Activated B cell treated with CpG ODN at 0.5 μM for 24 hours (primary cell): ENCODE measurements around the gene MYO1E. TPM values are rescaled to one million over a fixed set of nuclear protein-coding genes. Genes with fewer than 3 reads are reported as not detected.

Experiments
- ATAC-seq: fragments of 200-7000 bp; cut with Tn5 transposase; one replicate; pipeline ENCODE4 v1.10.0; 2021; ENCODE audit warnings: low read depth, mild to moderate bottlenecking, moderate library complexity
- CTCF ChIA-PET: fragments of 350-600 bp; sonication (Branson Sonifier 250); formaldehyde crosslinking; loops from one replicate; lab custom pipeline; 2021; ENCODE audit warnings: antibody characterized with exemption; lab: Charles Lee
- POLR2A ChIA-PET: fragments of 350-600 bp; sonication (Branson Sonifier 250); formaldehyde crosslinking; loops from one replicate; lab custom pipeline; 2021; ENCODE audit warnings: antibody characterized with exemption; lab: Charles Lee
- DNase-seq: peaks from one replicate; pipeline ENCODE4 v3.0.0; 2022
- H3K27ac Mint-ChIP-seq: one replicate; pipeline ENCODE4 v1.8.0; 2020; ENCODE audit warnings: mixed read lengths
- H3K27me3 Mint-ChIP-seq: one replicate; pipeline ENCODE4 v1.8.0; 2021; ENCODE audit warnings: mixed read lengths
- H3K36me3 Mint-ChIP-seq: one replicate; pipeline ENCODE4 v1.8.0; 2021; ENCODE audit warnings: low read depth, mixed read lengths
- H3K4me1 Mint-ChIP-seq: one replicate; pipeline ENCODE4 v1.8.0; 2021; ENCODE audit warnings: mixed read lengths
- H3K4me3 Mint-ChIP-seq: one replicate; pipeline ENCODE4 v1.8.0; 2020; ENCODE audit warnings: mild to moderate bottlenecking, mixed read lengths
- H3K9me3 Mint-ChIP-seq: one replicate; pipeline ENCODE4 v1.8.0; 2020; ENCODE audit warnings: mixed read lengths
- intact Hi-C: fragments of 100-400 bp; cut with micrococcal nuclease; formaldehyde crosslinking; loops from one replicate; pipeline ENCODE4 v1.15.1; 2024
- total RNA-seq: library from RNA; stranded (reverse); gene quantifications from 2 replicates; pipeline ENCODE4 v1.2.3, GENCODE V29; 2022
- TF ChIP-seq, protein P1 (sequence below): fragments of 200-600 bp; IDR thresholded peaks from one replicate; pipeline ENCODE4 v1.8.0; 2022; ENCODE audit warnings: antibody characterized with exemption, mild to moderate bottlenecking

The MYO1E gene
- total RNA-seq, 1 donor from 2014 or later = 186 TPM

DNA sequence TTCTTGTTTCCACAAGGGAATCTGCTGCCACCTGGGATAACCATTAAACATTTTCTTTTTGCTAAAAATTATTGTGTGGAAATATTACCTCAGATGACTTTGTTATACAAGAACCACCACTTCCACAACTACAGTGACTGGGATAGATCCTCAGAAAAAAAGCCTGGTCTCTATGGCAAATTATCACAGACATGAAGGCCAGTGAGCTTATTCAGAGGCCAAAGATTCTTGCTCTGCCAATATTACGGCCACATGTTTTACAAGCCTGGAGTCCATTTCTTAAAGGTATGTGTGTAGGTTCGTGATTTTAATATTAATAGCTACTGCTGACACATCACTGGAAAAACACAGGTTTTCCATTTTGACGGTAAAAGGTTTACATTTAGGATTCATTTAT lies 73.8 kb downstream of the MYO1E start:
- Mint-ChIP-seq H3K27me3 (no peaks in the 10 kb centered on the region), H3K9me3 (no peaks in the 10 kb centered on the region), H3K27ac (peak overlapping the region; percentile 94), H3K36me3 (peaks cover 3% of the 10 kb centered on the region), H3K4me1 (peaks cover 91% of the 10 kb centered on the region), H3K4me3 (no peak overlapping the region)
- no peak for ATAC-seq
- ChIA-PET CTCF (interaction anchor here (1.0 to 2.5 kb wide), 5 partner anchors 26 to 230 kb away, joined by 3 to 8 read pairs (median 4); no protein-coding TSS in a partner anchor), POLR2A (interaction anchor here (0.6 to 2.8 kb wide), 12 partner anchors 12 to 184 kb away, joined by 3 to 16 read pairs (median 4); partner anchors contain the start of gene MYO1E)
- no peak for DNase-seq
- intact Hi-C loops = loop anchor here (1.0 to 2.0 kb wide), 3 partner anchors 70 to 366 kb away; partner anchors contain the start of gene SLTM
- TF ChIP-seq, protein P1, sequence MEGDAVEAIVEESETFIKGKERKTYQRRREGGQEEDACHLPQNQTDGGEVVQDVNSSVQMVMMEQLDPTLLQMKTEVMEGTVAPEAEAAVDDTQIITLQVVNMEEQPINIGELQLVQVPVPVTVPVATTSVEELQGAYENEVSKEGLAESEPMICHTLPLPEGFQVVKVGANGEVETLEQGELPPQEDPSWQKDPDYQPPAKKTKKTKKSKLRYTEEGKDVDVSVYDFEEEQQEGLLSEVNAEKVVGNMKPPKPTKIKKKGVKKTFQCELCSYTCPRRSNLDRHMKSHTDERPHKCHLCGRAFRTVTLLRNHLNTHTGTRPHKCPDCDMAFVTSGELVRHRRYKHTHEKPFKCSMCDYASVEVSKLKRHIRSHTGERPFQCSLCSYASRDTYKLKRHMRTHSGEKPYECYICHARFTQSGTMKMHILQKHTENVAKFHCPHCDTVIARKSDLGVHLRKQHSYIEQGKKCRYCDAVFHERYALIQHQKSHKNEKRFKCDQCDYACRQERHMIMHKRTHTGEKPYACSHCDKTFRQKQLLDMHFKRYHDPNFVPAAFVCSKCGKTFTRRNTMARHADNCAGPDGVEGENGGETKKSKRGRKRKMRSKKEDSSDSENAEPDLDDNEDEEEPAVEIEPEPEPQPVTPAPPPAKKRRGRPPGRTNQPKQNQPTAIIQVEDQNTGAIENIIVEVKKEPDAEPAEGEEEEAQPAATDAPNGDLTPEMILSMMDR = no peak

DNA sequence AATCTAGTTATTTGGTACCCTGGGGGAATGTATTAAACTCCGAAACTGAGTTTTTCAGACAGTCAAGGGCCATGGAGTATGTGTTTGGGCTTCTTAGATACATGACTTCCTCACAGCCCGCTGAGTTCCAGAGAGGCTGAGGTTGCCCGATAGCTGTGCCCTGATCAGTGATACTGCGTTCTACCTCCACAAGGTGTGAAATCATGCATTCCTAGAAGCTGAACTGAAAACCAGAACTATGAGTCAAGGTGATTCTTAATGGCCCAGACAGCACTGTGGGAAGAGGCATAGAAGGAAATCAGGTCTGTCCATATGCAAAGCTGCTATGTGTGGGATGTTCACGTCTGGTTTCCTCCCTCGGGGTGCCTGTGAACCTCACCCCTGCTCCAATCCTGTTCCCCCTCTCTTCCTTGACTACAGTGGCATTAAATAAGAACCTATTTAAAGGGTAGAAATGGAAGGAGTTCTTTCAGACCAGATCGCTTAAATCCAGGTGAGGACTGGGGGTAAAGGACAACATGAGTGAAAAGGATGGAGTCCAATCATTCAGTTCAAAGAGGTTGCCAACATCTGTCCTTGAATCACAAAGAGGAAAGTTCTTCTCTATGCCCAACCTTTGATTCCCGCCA lies 74.3 kb downstream of the MYO1E start:
- H3K36me3 Mint-ChIP-seq = peaks cover 3% of the 10 kb centered on the region
- ChIA-PET CTCF (interaction anchor here (1.0 to 2.5 kb wide), 5 partner anchors 27 to 230 kb away, joined by 3 to 8 read pairs (median 4); no protein-coding TSS in a partner anchor), POLR2A (interaction anchor here (0.6 to 2.8 kb wide), 9 partner anchors 50 to 185 kb away, joined by 3 to 16 read pairs (median 4); partner anchors contain the start of gene MYO1E)
- H3K27me3 Mint-ChIP-seq = no peaks in the 10 kb centered on the region
- no peaks in the 10 kb centered on the region for H3K9me3 Mint-ChIP-seq
- peak overlapping the region; percentile 94 for H3K27ac Mint-ChIP-seq
- H3K4me3 Mint-ChIP-seq = peak overlapping the region; percentile 75
- TF ChIP-seq, protein P1 = no peak
- DNase-seq = peak; percentile 30
- intact Hi-C loops = loop anchor here (1.0 to 2.0 kb wide), 3 partner anchors 71 to 365 kb away; partner anchors contain the start of gene SLTM
- peaks cover 92% of the 10 kb centered on the region for H3K4me1 Mint-ChIP-seq
- ATAC-seq = peak; percentile 74

DNA sequence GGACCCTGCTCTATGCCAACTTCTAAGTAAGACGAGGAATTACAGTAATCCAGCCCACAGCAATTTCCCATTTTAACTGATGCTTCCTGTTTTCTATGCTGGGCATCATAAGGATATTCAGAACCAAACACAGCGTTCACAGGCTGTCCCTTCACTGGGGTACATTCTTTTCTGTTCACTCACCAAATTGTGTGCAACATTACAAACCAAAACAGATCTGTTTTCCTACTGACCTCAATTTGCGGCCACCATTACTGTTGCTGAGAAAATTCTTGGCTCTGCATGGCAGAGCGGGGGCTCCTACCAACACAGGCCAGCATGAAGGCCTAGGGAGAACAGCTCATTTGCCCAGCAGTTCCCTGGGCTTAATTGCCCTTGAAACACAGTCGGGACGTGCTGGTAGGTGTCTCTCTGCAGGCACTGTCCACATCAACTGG lies 76.5 kb downstream of the MYO1E start:
- Mint-ChIP-seq H3K4me1 (peaks cover 88% of the 10 kb centered on the region), H3K27ac (peak overlapping the region; percentile 65), H3K4me3 (no peak overlapping the region), H3K9me3 (no peaks in the 10 kb centered on the region), H3K36me3 (peaks cover 3% of the 10 kb centered on the region), H3K27me3 (no peaks in the 10 kb centered on the region)
- ATAC-seq (no peak), DNase-seq (no peak)
- ChIA-PET POLR2A (interaction anchor here (0.6 kb wide), 2 partner anchors 9 to 60 kb away, joined by 3 read pairs; no protein-coding TSS in a partner anchor), CTCF (no interaction called here)
- intact Hi-C loops = no loop called here
- TF ChIP-seq, protein P1 = no peak

DNA sequence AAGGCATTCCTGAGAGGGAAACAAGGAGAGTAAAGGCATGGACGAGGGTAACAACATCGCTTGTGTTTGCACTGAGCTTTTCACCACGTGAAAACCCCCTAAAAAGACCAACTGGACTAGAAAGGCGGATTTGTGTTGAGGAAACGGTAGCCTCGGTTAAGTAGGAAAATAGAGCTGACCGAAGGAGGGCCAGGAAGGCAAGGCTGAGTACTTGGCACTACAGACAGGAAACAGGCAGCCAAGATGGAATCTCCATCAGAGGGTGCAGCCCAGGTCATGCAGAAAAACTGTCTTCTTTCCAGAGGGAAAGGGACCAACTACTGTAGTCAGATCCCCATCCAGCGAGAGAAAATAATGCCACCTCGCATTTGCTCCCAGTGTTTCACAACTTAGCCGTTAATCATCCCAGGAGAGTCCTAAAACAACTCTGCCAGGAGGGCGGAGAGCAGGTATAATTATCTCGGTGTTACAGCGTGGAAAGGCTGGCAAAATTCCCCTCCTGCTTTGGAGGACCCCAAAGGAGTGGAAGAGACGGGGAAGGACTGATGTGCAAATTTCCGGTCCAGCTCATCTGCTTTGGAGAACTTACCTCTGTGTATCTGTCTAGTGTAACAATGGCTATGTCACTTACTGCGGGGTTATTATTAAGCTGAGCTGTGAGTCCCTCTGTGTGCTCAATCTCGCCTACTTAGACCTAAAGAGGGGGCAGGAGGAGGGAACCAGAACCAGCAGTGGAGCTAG lies 77.2 kb downstream of the MYO1E start:
- Mint-ChIP-seq H3K27me3 (no peaks in the 10 kb centered on the region), H3K4me1 (peaks cover 88% of the 10 kb centered on the region), H3K36me3 (peaks cover 3% of the 10 kb centered on the region), H3K9me3 (no peaks in the 10 kb centered on the region), H3K27ac (peak overlapping the region; percentile 53), H3K4me3 (no peak overlapping the region)
- ATAC-seq = no peak
- intact Hi-C loops = no loop called here
- ChIA-PET POLR2A (interaction anchor here (0.6 kb wide), 2 partner anchors 10 to 24 kb away, joined by 3 to 6 read pairs; no protein-coding TSS in a partner anchor), CTCF (no interaction called here)
- TF ChIP-seq, protein P1 = no peak
- DNase-seq = no peak
